Esophagus muscularis mucosa (tissue), 4 donors: ENCODE data around the gene ITPKB.

Experiments
- CTCF ChIP-seq, 3 experiments: fragments of 200-600 bp in 2 of 3; fragments of 450-650 bp in 1 of 3; sonication (generic) in 2 of 3; IDR thresholded peaks; one replicate each; pipeline ENCODE4 v1.5.1; 2017 to 2019; ENCODE audit warnings: antibody characterized with exemption in 3 of 3, mild to moderate bottlenecking in 2 of 3, moderate library complexity in 1 of 3
- EP300 ChIP-seq: sonication (generic); formaldehyde crosslinking; IDR thresholded peaks from one replicate; pipeline ENCODE4 v1.6.1; 2017; ENCODE audit warnings: antibody characterized with exemption
- POLR2A ChIP-seq: fragments of 450-650 bp; IDR thresholded peaks from one replicate; pipeline ENCODE4 v1.6.1; 2017; ENCODE audit warnings: antibody characterized with exemption, moderate library complexity, mild to moderate bottlenecking, low read depth

- no peak for TF ChIP-seq CTCF (IDR thresholded peaks at IDR 0.05)
- TF ChIP-seq EP300: no peak
- no peak for TF ChIP-seq POLR2A
Measured at GRCh38 chr1:226636847-226637096, 102.3 kb downstream of the ITPKB start.
